Peyer's patch (tissue), 4 donors: ENCODE measurements around the gene AKR7A3. TPM values are rescaled to one million over a fixed set of nuclear protein-coding genes. Genes with fewer than 3 reads are reported as not detected.

Source experiments
- DNase-seq, 3 donors: peaks; one replicate each; pipeline ENCODE4 v3.0.0-alpha.2; 2017 to 2019
- H3K27ac ChIP-seq, 4 donors: fragments of 200-600 bp; sonication (generic); one replicate each; pipeline ENCODE4 v1.5.1; 2016 to 2019
- H3K27me3 ChIP-seq, 2 donors: fragments of 200-600 bp; sonication (generic); one replicate each; pipeline ENCODE4 v1.5.1; 2019
- H3K36me3 ChIP-seq, 3 donors: fragments of 200-600 bp; sonication (generic); one replicate each; pipeline ENCODE4 v1.5.1; 2016 to 2019
- H3K4me1 ChIP-seq, 4 donors: fragments of 200-600 bp; sonication (generic); one replicate each; pipeline ENCODE4 v1.5.1; 2016 to 2019
- H3K4me3 ChIP-seq, 4 donors: fragments of 200-600 bp; sonication (generic); 1 replicate in 3 of 4; 2 replicates in 1 of 4; pipeline ENCODE4 v1.5.1; 2016 to 2019; ENCODE audit warnings: mild to moderate bottlenecking in 1 of 4
- H3K9me3 ChIP-seq, 4 donors: fragments of 200-600 bp; sonication (generic); one replicate each; pipeline ENCODE4 v1.5.1; 2016 to 2019; ENCODE audit warnings: mild to moderate bottlenecking in 1 of 4
- POLR2A ChIP-seq, 2 donors: fragments of 450-650 bp; IDR thresholded peaks; one replicate each; pipeline ENCODE4 v1.5.1; 2017; ENCODE audit warnings: antibody characterized with exemption in 2 of 2, mild to moderate bottlenecking in 2 of 2, moderate library complexity in 2 of 2
- total RNA-seq, 4 donors: library from RNA; depleted of rRNA; stranded (reverse); fragments of >200 nt; gene quantifications; one replicate each; pipeline ENCODE4 v1.1.0, GENCODE V29; 2016
- TF ChIP-seq, protein P1 (sequence below), 6 experiments: fragments of 450-650 bp in 4 of 6; fragments of 200-600 bp in 2 of 6; sonication (generic) in 1 of 6; IDR thresholded peaks; one replicate each; pipeline ENCODE4 v1.5.1; 2017 to 2019; ENCODE audit warnings: antibody characterized with exemption in 6 of 6, mild to moderate bottlenecking in 3 of 6, moderate library complexity in 1 of 6

Gene AKR7A3
- total RNA-seq, 4 donors from 2014 or later = 60.2 to 574 (median 416) TPM

- H3K36me3 ChIP-seq = peaks cover 0 to 32% (median 0%) of the 10 kb centered on the region in 3 donors
- H3K27ac ChIP-seq = no peak overlapping the region
- H3K27me3 ChIP-seq = no peaks in the 10 kb centered on the region
- no peak overlapping the region for H3K4me3 ChIP-seq
- H3K9me3 ChIP-seq = no peaks in the 10 kb centered on the region
- H3K4me1 ChIP-seq = no peaks in the 10 kb centered on the region
- no peak for DNase-seq
- no peak for TF ChIP-seq POLR2A (IDR thresholded peaks at IDR 0.05)
- TF ChIP-seq, protein P1, sequence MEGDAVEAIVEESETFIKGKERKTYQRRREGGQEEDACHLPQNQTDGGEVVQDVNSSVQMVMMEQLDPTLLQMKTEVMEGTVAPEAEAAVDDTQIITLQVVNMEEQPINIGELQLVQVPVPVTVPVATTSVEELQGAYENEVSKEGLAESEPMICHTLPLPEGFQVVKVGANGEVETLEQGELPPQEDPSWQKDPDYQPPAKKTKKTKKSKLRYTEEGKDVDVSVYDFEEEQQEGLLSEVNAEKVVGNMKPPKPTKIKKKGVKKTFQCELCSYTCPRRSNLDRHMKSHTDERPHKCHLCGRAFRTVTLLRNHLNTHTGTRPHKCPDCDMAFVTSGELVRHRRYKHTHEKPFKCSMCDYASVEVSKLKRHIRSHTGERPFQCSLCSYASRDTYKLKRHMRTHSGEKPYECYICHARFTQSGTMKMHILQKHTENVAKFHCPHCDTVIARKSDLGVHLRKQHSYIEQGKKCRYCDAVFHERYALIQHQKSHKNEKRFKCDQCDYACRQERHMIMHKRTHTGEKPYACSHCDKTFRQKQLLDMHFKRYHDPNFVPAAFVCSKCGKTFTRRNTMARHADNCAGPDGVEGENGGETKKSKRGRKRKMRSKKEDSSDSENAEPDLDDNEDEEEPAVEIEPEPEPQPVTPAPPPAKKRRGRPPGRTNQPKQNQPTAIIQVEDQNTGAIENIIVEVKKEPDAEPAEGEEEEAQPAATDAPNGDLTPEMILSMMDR (IDR thresholded peaks at IDR 0.05) = no peak
Measured at GRCh38 chr1:19332832-19333231, 44.3 kb upstream of the AKR7A3 start.

GRCh38 chr1:19331262-19331878 lies 42.8 kb upstream of the AKR7A3 start:
- H3K27ac ChIP-seq = no peak overlapping the region
- no peak overlapping the region for H3K4me3 ChIP-seq
- DNase-seq = no peak
- no peak for TF ChIP-seq POLR2A (IDR thresholded peaks at IDR 0.05)
- TF ChIP-seq, protein P1 (IDR thresholded peaks at IDR 0.05) = no peak
- H3K27me3 ChIP-seq = no peaks in the 10 kb centered on the region
- H3K9me3 ChIP-seq = no peaks in the 10 kb centered on the region
- H3K4me1 ChIP-seq = no peaks in the 10 kb centered on the region
- peaks cover 0 to 44% (median 0%) of the 10 kb centered on the region in 3 donors for H3K36me3 ChIP-seq

DNA sequence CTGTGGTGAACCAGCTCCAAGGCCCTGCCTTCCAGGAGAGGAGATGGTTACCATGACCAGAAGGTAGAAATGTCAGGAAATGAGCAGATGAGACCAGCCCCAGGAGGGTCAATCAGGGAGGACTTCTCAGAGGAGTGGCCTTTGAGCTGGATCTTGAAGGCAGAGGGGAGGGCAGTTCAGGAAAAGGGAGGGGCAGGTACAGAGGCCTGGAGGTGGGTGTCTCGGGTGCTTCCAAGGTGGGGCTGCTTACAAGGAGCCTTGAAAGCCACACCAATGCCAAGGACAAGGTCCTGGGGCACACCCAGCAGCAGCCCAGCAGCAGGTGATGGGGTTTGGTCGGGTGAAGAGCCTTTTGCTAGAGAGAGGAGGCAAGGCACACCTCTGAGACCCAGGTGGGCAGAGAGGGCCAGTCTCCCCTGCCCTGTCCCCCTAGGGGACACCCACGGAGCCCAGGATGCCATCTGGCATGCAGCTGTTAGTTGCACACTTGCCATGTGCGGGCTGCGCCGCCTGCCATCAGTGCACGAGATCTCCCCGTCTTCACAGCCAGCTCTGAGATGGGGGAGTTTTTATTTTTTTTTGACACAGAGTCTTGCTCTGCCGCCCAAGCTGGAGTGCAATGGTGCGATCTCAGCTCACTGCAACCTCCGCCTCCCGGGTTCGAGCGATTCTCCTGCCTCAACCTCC lies 42.0 kb upstream of the AKR7A3 start:
- no peak for DNase-seq
- Histone ChIP-seq H3K36me3 (peaks cover 0 to 52% (median 0%) of the 10 kb centered on the region in 3 donors), H3K27ac (no peak overlapping the region), H3K27me3 (no peaks in the 10 kb centered on the region), H3K4me1 (no peaks in the 10 kb centered on the region), H3K9me3 (no peaks in the 10 kb centered on the region), H3K4me3 (no peak overlapping the region)
- TF ChIP-seq, protein P1 (IDR thresholded peaks at IDR 0.05) = no peak
- TF ChIP-seq POLR2A (IDR thresholded peaks at IDR 0.05) = no peak

GRCh38 chr1:19329611-19330010 lies 41.0 kb upstream of the AKR7A3 start:
- no peak overlapping the region for H3K27ac ChIP-seq
- H3K4me1 ChIP-seq = no peaks in the 10 kb centered on the region
- no peak overlapping the region for H3K4me3 ChIP-seq
- TF ChIP-seq, protein P1 (IDR thresholded peaks at IDR 0.05) = no peak
- no peak for TF ChIP-seq POLR2A (IDR thresholded peaks at IDR 0.05)
- DNase-seq = no peak
- no peaks in the 10 kb centered on the region for H3K9me3 ChIP-seq
- H3K36me3 ChIP-seq = peaks cover 0 to 62% (median 0%) of the 10 kb centered on the region in 3 donors
- H3K27me3 ChIP-seq = no peaks in the 10 kb centered on the region

DNA sequence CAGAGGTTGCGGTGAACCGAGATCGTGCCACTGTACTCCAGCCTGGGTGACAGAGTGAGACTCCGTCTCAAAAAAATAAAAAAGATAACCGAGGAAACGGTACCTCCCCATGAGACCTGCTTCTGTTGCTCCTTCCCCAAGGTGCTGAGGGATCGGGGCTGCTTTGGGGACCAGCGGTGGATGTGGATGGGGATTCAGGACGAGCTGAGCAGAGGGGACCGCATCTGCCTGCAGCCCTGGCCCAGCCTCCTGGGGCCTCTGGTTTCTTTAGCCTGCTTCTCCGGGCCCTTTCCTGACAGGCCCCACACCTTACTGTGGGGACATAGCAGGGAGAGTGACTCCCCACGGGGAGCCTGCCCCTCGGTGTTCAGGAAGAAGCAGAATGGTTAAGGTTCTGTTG lies 40.6 kb upstream of the AKR7A3 start:
- no peak for TF ChIP-seq POLR2A (IDR thresholded peaks at IDR 0.05)
- TF ChIP-seq, protein P1 (IDR thresholded peaks at IDR 0.05) = no peak
- H3K27me3 ChIP-seq = no peaks in the 10 kb centered on the region

More for the DNA sequence above, 40.6 kb upstream of the AKR7A3 start:
- no peak for DNase-seq
- no peak overlapping the region for H3K27ac ChIP-seq
- peaks cover 0 to 66% (median 0%) of the 10 kb centered on the region in 3 donors for H3K36me3 ChIP-seq
- no peak overlapping the region for H3K4me3 ChIP-seq
- H3K9me3 ChIP-seq = no peaks in the 10 kb centered on the region
- H3K4me1 ChIP-seq = no peaks in the 10 kb centered on the region
